Esophagus (tissue), 2 donors: ENCODE data around the gene BET1. TPM values are rescaled to one million over a fixed set of nuclear protein-coding genes. Genes with fewer than 3 reads are reported as not detected.

Source experiments
- H3K27ac ChIP-seq, 2 donors: one replicate each; pipeline ENCODE4 v1.5.1; 2013; ENCODE audit warnings: low read depth in 2 of 2, mild to moderate bottlenecking in 2 of 2, inconsistent platforms in 1 of 2, low read length in 1 of 2, moderate library complexity in 1 of 2
- H3K27me3 ChIP-seq, 2 donors: one replicate each; pipeline ENCODE4 v1.6.1; 2013; ENCODE audit warnings: low read length in 2 of 2, control low read depth in 1 of 2, mild to moderate bottlenecking in 1 of 2; ENCODE audit not compliant: insufficient read depth in 2 of 2, control insufficient read depth in 1 of 2
- H3K36me3 ChIP-seq, 2 donors: one replicate each; pipeline ENCODE4 v1.6.1; 2013; ENCODE audit warnings: low read length in 1 of 2; ENCODE audit not compliant: control insufficient read depth in 2 of 2, insufficient read depth in 2 of 2
- H3K4me1 ChIP-seq, 2 donors: one replicate each; pipeline ENCODE4 v1.6.1; 2013; ENCODE audit warnings: low read length in 1 of 2; ENCODE audit not compliant: control insufficient read depth in 2 of 2, insufficient read depth in 2 of 2
- H3K4me3 ChIP-seq, 2 donors: one replicate each; pipeline ENCODE4 v1.5.1; 2013; ENCODE audit warnings: low read length in 2 of 2, mild to moderate bottlenecking in 2 of 2, low read depth in 1 of 2, moderate library complexity in 1 of 2
- H3K9me3 ChIP-seq, 2 donors: one replicate each; pipeline ENCODE4 v1.6.1; 2013; ENCODE audit warnings: mild to moderate bottlenecking in 2 of 2, low read depth in 1 of 2, low read length in 1 of 2, moderate library complexity in 1 of 2; ENCODE audit not compliant: control insufficient read depth in 2 of 2, insufficient read depth in 1 of 2
- WGBS, 2 donors: extraction: QIAGEN DNeasy Blood & Tissue Kit; methylation state at CpG; one replicate each; pipeline ENCODE4 v1.1.7; 2013; 5-methylcytosine and 5-hydroxymethylcytosine counted together
- polyA plus RNA-seq, 2 donors: library from polyadenylated mRNA; stranded (reverse); fragments of 200-250 nt; gene quantifications; one replicate each; pipeline ENCODE4 v1.2.3, GENCODE V29; 2013
- donor health status: healthy with polysubstance abuse.
- donor health status: Bipolar disorder and iron deficiency.

BET1 gene
- polyA plus RNA-seq, 2 donors = 11.6 to 15.9 TPM

GRCh38 chr7:93992421-93993110 lies 11.6 kb downstream of the BET1 start:
- 78 to 82% methylated on average over 6 of the region's 6 CpGs for WGBS, 2 donors
- Histone ChIP-seq H3K4me1 (no peaks in the 10 kb centered on the region), H3K4me3 (no peak overlapping the region), H3K27ac (no peak overlapping the region), H3K36me3 (no peaks in the 10 kb centered on the region), H3K27me3 (no peaks in the 10 kb centered on the region), H3K9me3 (no peaks in the 10 kb centered on the region)

DNA sequence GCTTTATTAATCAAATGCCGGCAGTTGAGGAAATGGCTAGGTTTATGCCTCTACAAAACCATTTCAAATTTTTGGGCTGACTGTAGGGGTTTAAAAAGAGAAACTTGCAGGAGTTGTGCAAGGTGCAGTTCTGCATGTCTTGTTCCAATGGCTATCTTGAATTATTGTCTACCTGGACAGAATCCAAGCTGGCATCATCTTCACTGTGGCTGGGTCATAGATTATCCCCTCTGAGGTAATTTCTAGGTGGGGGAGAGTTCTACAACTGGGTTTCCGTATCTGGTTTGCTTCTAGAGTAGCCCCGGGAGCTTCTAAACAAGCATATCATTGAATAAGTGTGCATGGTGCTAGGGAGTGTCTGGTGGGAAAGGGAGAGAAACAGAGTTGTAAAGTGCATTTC lies 16.9 kb downstream of the BET1 start:
- Histone ChIP-seq H3K27me3 (no peaks in the 10 kb centered on the region), H3K9me3 (no peaks in the 10 kb centered on the region), H3K27ac (no peak overlapping the region), H3K36me3 (no peaks in the 10 kb centered on the region), H3K4me3 (no peak overlapping the region), H3K4me1 (no peaks in the 10 kb centered on the region)
- 88 to 92% methylated on average over 3 of the region's 3 CpGs for WGBS, 2 donors

GRCh38 chr7:93985101-93985500 lies 19.1 kb downstream of the BET1 start:
- Histone ChIP-seq H3K27ac (no peak overlapping the region), H3K9me3 (no peaks in the 10 kb centered on the region), H3K27me3 (no peaks in the 10 kb centered on the region), H3K36me3 (no peaks in the 10 kb centered on the region), H3K4me3 (no peak overlapping the region), H3K4me1 (no peaks in the 10 kb centered on the region)
- WGBS, 2 donors = 63 to 70% methylated on average over 1 of the region's 1 CpG

GRCh38 chr7:93984024-93984423 lies 20.1 kb downstream of the BET1 start:
- Histone ChIP-seq H3K4me3 (no peak overlapping the region), H3K27ac (no peak overlapping the region), H3K36me3 (no peaks in the 10 kb centered on the region), H3K9me3 (no peaks in the 10 kb centered on the region), H3K27me3 (no peaks in the 10 kb centered on the region), H3K4me1 (no peaks in the 10 kb centered on the region)

- Histone ChIP-seq H3K27me3 (no peaks in the 10 kb centered on the region), H3K36me3 (no peaks in the 10 kb centered on the region), H3K4me3 (no peak overlapping the region), H3K9me3 (no peaks in the 10 kb centered on the region), H3K27ac (no peak overlapping the region), H3K4me1 (no peaks in the 10 kb centered on the region)
- 62 to 68% methylated on average over 2 of the region's 2 CpGs for WGBS, 2 donors
These were observed 22.7 kb downstream of the BET1 start for GRCh38 chr7:93981480-93981874.

DNA sequence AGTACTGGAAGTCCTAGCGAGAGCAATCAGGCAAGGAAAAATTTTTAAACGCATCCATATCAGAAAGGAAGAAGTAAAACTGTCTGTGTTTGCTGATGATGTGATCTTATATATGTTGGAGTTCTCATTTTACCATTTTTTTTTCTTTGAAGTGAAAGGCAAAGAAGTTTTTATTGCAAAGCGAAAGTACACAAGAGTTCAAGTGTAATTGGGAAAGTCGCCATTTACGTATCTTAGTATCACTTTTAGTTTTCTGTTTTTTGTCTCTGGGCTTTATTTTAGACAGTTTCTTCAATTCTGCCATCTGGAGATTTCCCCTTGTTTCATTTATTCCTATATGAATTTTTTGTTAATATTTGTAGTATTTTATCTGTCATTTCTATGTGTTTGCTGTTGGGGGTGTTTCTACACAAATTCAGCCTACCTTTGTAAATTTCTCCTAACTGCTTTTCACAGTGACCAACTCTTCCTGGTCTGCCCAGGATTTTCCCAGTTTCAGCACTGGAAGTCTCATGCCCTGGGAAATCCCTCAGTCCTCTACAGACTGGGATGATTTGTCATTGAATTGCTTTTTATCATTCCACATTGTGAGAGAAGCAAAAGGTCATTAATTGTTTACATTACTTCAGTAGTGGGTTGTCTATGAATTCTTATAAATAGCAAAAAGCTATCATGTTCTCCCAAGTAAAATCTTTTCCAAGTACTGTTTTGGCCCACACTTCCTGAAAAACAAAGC lies 23.2 kb downstream of the BET1 start:
- Histone ChIP-seq H3K27ac (no peak overlapping the region), H3K27me3 (no peaks in the 10 kb centered on the region), H3K36me3 (no peaks in the 10 kb centered on the region), H3K4me1 (no peaks in the 10 kb centered on the region), H3K9me3 (no peaks in the 10 kb centered on the region), H3K4me3 (no peak overlapping the region)
- WGBS, 2 donors = 77 to 84% methylated on average over 5 of the region's 5 CpGs

DNA sequence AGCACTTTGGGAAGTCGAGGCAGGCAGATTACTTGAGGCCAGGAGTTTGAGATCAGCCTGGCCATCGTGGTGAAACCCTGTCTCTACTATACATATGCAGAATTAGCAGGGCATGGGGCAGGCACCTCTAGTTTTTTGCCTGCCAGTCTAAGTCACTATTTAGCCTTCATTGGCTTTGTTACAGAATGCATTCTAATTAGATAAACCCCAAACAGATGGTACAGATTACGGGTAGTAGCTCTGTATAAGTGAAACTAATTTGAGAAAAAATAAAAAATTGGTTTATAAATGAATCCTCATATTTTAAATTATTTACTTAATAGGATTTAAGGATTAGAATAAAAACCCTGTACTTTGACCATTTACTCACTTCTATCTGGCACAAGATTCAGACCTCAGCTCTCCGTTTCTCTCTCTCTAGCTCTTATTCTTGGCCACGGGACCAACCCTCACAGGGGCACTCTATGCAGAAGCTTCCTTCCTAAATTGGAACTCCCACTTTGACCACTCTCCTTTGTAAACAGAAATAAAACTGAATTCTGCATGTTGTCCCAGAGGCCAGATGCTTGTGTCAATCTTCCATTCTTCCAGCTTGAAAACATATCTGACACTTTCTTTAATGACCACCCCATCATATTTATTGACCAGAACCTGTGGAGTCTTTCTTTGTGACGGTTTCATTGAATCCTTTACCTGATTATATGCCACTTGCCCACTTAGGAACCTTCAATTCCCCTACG lies 26.8 kb downstream of the BET1 start:
- 61 to 63% methylated on average over 7 of the region's 7 CpGs for WGBS, 2 donors
- Histone ChIP-seq H3K27ac (no peak overlapping the region), H3K4me1 (no peaks in the 10 kb centered on the region), H3K36me3 (no peaks in the 10 kb centered on the region), H3K9me3 (no peaks in the 10 kb centered on the region), H3K4me3 (no peak overlapping the region), H3K27me3 (no peaks in the 10 kb centered on the region)

GRCh38 chr7:93973134-93973533 lies 31.0 kb downstream of the BET1 start:
- WGBS, 2 donors = 86 to 87% methylated on average over 1 of the region's 1 CpG

GRCh38 chr7:93972029-93972725 lies 32.0 kb downstream of the BET1 start:
- no peaks in the 10 kb centered on the region for H3K36me3 ChIP-seq
- no peaks in the 10 kb centered on the region for H3K27me3 ChIP-seq
- H3K27ac ChIP-seq = no peak overlapping the region
- H3K4me3 ChIP-seq = no peak overlapping the region
- no peaks in the 10 kb centered on the region for H3K4me1 ChIP-seq
- H3K9me3 ChIP-seq = no peaks in the 10 kb centered on the region
- 65 to 74% methylated on average over 6 of the region's 6 CpGs for WGBS, 2 donors

More at GRCh38 chr7:93973134-93973533, 31.0 kb downstream of the BET1 start:
- H3K27ac ChIP-seq = no peak overlapping the region
- H3K9me3 ChIP-seq = no peaks in the 10 kb centered on the region
- no peaks in the 10 kb centered on the region for H3K4me1 ChIP-seq
- H3K36me3 ChIP-seq = no peaks in the 10 kb centered on the region
- H3K4me3 ChIP-seq = no peak overlapping the region
- no peaks in the 10 kb centered on the region for H3K27me3 ChIP-seq
